ENCODE data around the gene SNAPIN.
A peak's percentile ranks its signal among the peaks of the same experiment; 100 is the strongest.
"Not testable (repeated sequence)": the region's sequence is repeated elsewhere in the genome, so short reads cannot be mapped to it uniquely, and the experiment has no call there.

The SNAPIN gene

GRCh38 chr1:153647346-153647714 lies 11.2 kb upstream of the SNAPIN start:
- no peak for DNase-seq (ENCODE audit: low read depth in 2 of 2)

DNA sequence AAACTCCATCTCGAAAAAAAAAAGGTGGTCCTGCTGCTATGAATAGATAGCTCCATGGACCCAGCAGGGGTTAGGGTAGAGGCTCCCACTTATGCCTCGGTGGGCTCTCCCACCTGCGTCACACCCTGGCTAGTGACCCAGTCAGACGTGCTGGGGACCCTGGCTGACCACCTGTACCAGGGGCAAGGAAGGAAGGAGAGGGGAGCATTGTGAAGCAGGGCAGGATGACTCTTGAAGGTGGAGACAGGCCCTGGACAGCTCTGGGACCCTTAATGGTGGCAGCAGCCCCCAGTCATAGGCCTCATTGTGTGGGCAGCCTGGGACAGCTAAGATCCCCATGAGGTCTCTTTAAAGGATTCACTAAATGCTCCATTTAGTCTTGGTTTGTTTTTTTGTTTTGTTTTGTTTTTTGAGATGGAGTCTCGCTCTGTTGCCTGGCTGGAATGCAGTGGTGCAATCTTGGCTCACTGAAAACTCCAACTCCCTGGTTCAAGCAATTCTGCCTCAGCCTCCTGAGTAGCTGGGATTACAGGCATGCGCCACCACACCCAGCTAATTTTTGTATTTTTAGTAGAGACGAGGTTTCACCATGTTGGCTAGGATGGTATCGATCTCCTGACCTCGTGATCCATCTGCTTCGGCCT lies 10.4 kb upstream of the SNAPIN start:
- DNase-seq (ENCODE audit: low read depth in 2 of 2): no peak

DNA sequence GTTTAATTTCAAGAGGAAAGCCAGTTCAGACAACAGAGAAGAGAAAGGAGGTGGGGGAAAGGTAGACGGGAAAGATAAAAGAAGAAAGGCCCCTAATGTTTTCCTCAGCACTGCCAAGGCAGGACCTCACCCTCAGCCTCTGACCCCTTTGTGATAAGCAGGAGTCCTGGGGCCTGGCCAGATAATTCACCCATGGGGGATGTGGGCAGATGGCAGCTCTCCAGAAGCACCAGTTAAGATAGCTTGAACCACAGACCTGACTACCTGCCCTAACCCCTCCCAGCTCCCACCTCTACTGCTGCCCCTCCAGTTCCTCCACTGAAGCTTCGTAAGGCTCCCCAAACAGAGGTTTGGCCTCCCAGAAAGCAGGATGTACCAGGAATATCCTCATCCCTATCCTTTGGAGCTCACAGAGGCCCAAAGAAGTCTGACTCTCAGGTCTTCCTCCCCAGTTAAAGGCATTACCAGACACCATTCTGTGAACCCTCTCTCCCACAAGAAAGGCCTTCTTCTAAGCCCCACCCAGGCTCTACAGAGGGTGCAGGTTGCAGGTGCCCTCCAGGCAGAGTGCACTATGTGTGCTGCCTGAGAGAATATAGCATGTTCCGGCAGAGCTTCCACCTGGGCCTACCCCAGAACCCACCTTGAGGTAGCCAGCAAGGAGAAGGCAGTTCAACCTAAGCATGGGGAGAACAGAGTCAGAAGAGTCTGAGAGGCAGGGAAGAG lies 9.2 kb upstream of the SNAPIN start:
- no peak for DNase-seq (ENCODE audit: low read depth in 2 of 2)

GRCh38 chr1:153649863-153650235 lies 8.7 kb upstream of the SNAPIN start:
- no peak for DNase-seq (ENCODE audit: low read depth in 2 of 2)

DNA sequence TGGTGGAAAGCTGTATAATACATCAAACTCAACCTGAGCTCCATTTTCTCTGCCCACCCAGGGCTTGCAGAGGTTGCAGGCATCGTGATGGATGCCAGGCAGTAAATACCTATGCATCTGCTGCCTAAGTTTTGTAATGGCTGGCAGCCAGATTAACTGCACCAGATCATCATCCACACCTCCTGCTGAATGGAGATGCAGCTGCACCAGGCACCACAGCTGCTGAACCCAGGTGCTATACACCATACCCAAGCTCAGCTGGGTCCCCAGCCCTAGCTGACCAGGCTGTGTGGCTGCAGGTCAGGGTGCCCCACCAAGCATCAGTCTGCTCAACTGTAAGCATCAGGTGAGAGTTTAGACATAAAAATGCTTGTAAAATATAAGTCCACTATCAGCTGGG lies 6.7 kb upstream of the SNAPIN start:
- DNase-seq (ENCODE audit: low read depth in 2 of 2): no peak

DNA sequence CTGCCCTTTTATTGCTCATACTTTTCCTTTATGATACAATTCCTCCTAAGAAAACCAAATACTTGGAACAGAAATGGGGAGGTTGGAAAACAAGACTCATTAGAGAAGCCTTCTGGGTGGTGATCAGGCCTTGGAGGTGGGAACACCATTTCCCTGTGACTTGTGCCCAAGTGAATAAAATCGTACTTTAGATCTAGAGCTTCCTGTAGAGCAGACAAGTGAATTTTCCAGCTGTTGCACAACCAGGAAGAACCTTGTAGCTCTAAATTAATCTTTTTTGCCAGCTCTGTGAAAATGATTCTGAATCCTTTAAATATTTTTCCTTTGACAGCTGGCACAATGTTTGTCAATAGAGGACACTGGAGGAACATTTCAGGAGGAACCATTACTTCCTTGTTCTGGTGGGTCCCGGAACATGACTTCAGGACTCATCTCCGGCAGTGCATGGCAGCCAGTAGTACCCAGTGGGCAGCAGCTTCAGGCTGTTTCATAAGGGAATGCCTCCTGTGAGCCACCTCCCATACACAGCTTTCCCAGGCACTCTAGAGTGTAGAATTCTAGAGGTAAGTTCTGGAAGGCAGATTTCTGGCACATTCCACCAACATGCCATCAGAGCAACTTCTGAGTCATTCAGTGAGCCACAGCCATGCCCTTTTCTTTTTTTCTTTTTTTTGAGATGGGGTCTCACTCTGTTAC lies 5.5 kb upstream of the SNAPIN start:
- DNase-seq (ENCODE audit: low read depth in 2 of 2): no peak

DNA sequence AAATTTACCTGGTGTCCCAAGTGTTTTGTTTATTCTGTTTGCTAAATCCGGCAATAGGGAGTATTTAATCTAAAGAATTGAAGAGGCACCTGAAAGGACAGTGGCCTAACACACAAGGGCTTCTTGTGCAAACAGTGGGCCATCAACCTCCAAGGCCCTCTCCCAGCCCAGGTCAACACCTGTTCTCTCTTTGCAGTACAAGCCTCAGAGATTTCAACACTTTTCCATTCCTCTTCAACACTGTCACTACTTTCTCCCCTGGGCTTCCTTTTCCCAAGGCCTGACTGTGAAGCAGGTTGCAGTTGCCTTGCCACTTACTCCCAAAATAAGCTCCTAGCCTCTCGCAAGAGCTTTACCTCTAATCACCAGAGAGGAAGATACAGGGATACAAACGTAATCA lies 3.2 kb upstream of the SNAPIN start:
- DNase-seq (ENCODE audit: low read depth in 2 of 2): no peak

GRCh38 chr1:153659175-153659534 lies 652 bp downstream of the SNAPIN start:
- DNase-seq (ENCODE audit: low read depth in 2 of 2): no peak

GRCh38 chr1:153659656-153660055 lies 1.2 kb downstream of the SNAPIN start:
- DNase-seq (ENCODE audit: low read depth in 2 of 2): no peak

DNA sequence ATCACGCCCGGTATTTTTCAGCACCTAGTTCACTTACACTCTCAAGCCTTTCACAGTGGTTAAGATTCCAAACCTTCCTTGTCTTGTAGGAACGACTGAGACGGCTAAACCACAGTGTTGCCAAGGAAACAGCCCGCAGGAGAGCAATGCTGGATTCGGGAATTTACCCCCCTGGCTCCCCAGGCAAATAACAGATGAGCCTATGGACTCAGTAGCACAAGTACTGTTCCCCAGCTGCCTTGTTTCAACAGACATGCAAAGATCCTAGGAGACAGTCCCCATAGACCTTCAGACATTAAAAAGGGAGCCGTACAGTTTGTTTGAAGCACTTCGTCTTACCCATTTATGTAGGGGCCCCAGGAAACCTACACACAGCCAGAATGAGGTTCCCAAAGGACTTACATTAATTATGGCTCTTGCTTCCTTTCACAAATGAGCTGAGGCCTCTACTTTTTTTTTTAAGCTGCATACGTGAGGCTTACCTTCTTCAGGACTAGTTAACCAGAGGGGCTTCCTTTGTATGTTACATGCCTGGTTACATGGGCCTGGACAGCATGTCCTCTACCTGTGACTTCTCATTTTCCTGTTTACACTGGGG lies 2.7 kb downstream of the SNAPIN start:
- DNase-seq (ENCODE audit: low read depth in 2 of 2): no peak

DNA sequence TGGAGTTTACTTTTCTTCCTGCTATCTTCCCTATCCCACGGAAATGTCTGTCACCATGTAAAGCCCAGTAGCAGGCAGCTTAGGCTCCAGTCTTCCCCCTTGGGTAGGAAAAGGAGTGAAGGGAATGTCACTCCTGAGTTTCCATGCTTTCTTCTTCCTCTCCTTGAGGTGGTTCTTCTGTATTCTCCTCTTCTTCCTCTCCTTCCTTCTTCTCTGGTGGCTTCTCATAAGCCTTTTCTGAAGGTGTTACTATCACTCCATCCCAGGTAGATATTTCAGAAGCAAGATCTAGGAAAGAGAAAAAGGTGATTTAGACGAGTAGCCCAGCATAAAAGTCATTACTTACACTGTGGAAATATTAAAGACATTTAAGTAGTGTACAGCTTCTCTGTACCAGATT lies 3.8 kb downstream of the SNAPIN start:
- no peak for DNase-seq (ENCODE audit: low read depth in 2 of 2)

DNA sequence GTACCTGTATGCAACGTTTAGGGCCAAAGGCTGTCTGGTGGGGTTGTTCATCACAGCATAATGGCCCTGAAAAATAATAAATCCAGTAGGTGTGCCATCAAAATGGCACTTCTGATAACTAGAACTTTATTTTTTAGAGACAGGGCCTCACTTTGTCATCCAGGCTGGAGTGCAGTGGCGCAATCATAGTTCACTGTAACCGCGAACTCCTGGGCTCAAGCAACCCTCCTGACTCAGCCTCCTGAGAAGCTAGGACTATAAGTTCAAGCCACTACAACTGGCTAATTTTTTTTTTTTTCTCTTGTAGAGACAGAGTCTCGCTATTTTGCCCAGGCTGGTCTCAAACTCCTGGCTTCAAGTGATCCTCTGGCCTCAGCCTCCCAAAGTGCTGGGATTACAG lies 4.7 kb downstream of the SNAPIN start:
- no peak for DNase-seq (ENCODE audit: low read depth in 2 of 2)

DNA sequence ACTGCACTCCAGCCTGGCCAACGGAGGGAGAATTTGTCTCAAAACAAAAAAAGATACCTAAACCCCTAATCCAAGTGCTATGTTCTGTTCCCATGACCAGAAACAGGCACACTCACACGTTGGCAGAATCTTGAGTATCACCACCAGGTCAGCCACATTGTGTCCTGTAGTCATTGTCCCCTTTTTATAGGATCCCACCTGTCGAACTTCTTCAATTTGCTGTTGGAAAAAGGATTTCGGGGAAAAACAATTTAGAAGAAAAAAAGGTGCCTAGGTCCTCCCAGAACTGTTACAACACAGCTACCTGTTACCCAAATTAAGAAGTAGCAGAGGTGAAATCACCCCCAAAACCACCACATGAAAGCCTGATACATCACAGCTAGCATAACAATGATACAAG lies 8.9 kb downstream of the SNAPIN start:
- DNase-seq (ENCODE audit: low read depth in 2 of 2): no peak

GRCh38 chr1:153668672-153669071 lies 10.2 kb downstream of the SNAPIN start:
- not testable (repeated sequence) for DNase-seq (ENCODE audit: low read depth in 2 of 2)

DNA sequence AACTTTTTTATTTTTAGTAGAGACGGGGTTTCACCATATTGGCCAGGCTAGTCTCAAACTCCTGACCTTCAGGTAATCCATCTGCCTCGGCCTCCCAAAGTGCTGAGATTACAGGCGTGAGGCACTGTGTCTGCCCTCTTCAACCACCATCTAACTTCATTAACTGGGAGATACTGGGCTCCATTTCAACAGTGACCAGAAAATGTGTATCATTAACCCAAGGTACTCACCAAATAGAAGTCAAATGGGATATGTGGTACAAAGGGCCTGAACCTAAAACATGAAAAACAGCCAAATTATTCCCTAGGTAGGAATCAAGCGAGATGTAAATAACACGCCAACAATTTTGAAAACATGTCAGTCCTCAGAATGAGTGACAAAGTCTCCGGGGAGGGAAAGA lies 11.1 kb downstream of the SNAPIN start:
- DNase-seq (ENCODE audit: low read depth in 2 of 2): no peak

DNA sequence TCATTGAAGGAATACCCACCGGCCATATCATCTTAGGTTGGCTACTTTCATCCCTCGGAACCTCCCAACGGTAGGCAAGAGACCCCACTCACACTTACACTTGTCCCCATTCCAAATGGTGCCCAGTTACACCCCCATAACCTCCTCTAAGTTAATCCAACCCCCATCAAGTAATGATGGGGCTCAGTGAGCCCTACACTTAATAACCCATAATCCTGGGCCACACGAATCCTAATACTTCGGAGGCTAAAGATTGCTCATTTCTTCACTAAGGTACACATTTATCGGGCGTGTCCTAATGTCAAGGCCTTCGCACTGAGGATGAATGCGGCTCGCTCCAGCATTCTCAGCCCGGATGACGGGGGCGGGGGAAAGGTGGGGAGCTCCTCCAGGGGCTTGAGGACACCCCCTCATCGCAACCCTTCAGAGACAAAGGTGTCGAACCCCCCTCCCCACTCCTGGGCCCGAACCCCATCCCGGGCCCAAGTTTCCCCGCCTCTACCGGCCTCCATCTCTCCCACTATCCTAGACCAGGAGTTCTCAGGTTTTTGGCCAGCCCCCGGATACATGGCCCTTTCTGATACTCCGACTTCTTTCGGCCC lies 11.9 kb downstream of the SNAPIN start:
- no peak for DNase-seq (ENCODE audit: low read depth in 2 of 2)

DNA sequence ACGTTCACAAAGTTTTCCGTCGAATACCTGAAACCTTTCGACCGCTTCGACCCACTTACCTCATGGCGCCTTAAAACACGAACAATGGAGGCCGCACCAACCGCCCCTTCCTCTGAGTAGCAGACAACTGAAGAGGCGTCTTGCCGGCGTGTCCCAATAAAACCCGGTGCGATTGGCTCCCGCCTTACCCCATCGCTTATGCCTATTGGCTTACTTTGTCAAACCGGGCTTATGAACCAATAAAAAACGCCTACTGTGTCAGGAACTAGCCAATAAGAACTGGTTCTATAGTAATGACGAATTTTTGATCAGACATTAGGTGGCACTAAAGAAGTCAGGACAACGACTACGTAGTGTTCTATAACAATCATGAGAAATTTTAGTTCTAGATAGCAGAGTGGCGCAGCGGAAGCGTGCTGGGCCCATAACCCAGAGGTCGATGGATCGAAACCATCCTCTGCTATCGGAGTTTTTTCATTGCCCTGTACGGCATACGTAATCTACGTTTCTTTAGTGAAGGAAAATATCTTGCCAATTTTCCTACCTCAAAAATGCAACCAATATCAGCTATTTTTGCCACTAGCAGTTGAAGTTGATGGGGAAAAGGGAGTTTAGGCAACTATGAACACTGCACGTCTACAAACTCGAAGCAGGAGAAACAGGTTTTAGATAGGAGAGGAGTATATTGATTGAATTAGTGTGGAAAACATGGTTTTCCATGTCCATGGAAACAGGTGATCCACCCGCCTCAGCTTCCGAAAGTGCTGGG lies 12.5 kb downstream of the SNAPIN start, which contains the start of gene ILF2:
TSS of gene ILF2 (minus strand) at position 135 of the 769 bp plus-strand sequence. CDS start at position 64, 71 bp downstream.
- peak; percentile 89 to 94 for DNase-seq (ENCODE audit: low read depth in 2 of 2)

GRCh38 chr1:153671628-153672353 lies 13.3 kb downstream of the SNAPIN start:
- not testable (repeated sequence) for DNase-seq (ENCODE audit: low read depth in 2 of 2)

DNA sequence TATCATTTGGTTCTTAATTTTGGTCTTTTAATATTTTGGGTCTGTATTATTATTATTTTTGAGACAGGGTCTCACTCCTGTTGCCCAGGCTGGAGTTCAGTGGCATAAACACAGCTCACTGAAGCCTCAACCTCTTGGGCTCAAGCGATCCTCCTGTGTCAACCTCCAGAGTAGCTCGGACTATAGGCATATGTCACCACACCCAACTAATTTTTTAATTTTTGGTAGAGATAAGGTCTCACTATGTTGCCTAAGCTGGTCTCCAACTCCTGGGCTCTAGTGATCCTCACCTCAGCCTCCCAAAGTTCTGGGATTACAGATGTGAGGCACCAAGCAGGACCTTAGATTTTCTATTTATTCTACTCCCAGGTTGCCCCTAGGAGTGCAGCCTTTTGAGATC lies 15.0 kb downstream of the SNAPIN start:
- DNase-seq (ENCODE audit: low read depth in 2 of 2): no peak

GRCh38 chr1:153677718-153678518 lies 19.4 kb downstream of the SNAPIN start:
- no peak for DNase-seq (ENCODE audit: low read depth in 2 of 2)
